ENCODE data around the gene PRPF8. TPM values are rescaled to one million over a fixed set of nuclear protein-coding genes. Genes with fewer than 3 reads are reported as not detected.

PRPF8 gene
- total and polyA plus RNA-seq, 4 donors = 50.2 to 110 (median 82.3) TPM

- Histone ChIP-seq H3K36me3 (ENCODE audit: control insufficient read depth in 4 of 4, insufficient read depth in 3 of 4, low read depth in 1 of 4, low read length in 3 of 4) (peaks cover 12 to 24% (median 15%) of the 10 kb centered on the region in 4 donors), H3K9ac (ENCODE audit: low read depth in 1 of 2, low read length in 2 of 2) (no peak overlapping the region), H3K27me3 (ENCODE audit: control insufficient read depth in 4 of 4, insufficient read depth in 4 of 4, low read length in 3 of 4) (no peaks in the 10 kb centered on the region), H3K9me3 (ENCODE audit: control insufficient read depth in 4 of 4, low read length in 3 of 4) (no peaks in the 10 kb centered on the region), H3K27ac (ENCODE audit: low read depth in 1 of 2, low read length in 2 of 2) (no peak overlapping the region), H3K4me1 (ENCODE audit: control insufficient read depth in 4 of 4, insufficient read depth in 4 of 4, low read length in 3 of 4) (peaks cover 6 to 47% (median 18%) of the 10 kb centered on the region in 4 donors), H3K4me3 (ENCODE audit: low read depth in 1 of 3, low read length in 3 of 3) (no peak overlapping the region)
- WGBS = 83% methylated on average over 4 of the region's 4 CpGs
- DNase-seq (ENCODE audit: low spot score) = no peak
- TF ChIP-seq GABPA (IDR thresholded peaks at IDR 0.05 in 1 of 2, conservative IDR thresholded peaks at IDR 0.05 in 1 of 2) (no peak), JUND (IDR thresholded peaks at IDR 0.05) (no peak), RXRA (IDR thresholded peaks at IDR 0.05) (no peak), ATF3 (IDR thresholded peaks at IDR 0.05) (no peak)
These were observed 27.1 kb upstream of the PRPF8 start for GRCh38 chr17:1711804-1712203.

DNA sequence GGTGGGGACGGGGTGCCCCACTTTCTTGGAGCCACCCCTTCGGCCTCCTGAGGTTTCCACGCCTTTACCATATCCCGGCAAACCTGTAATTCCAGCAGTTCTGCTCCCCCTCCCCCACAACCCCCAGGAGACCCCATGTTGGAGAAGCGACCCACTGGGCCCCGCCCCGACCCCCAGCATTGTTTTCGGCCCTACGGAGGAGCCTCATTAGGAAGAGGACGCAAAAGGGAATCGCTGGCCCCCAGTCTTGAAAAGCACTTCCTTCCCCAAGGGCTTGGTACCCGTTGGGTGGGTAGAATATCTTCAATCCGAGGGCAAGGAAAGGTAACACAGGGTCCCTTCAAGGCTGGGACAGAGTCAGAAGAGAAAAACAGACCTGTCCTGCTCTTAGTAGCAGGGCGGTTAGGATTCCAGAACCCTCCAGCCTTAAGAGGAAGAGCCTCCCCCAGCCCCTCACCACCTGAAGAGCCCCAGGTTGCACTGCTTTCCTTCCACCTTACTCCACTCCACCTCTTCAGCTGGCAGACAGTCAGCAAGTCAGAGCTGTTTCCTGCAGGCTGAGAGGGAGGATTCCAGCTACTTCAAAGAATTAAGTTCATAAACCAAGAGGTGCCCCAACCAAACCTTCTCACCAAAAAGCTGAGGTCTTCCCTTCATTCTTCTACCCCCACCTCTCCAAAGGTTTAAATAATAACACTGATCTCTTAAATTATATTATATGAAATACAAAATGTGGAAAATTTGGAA, 26.3 kb upstream of the PRPF8 start:
- 46% methylated on average over 14 of the region's 14 CpGs for WGBS
- DNase-seq (ENCODE audit: low spot score) = no peak
- Histone ChIP-seq H3K9me3 (ENCODE audit: control insufficient read depth in 4 of 4, low read length in 3 of 4) (no peaks in the 10 kb centered on the region), H3K27ac (ENCODE audit: low read depth in 1 of 2, low read length in 2 of 2) (peak overlapping the region; percentile 55 to 63), H3K4me1 (ENCODE audit: control insufficient read depth in 4 of 4, insufficient read depth in 4 of 4, low read length in 3 of 4) (peaks cover 6 to 47% (median 18%) of the 10 kb centered on the region in 4 donors), H3K4me3 (ENCODE audit: low read depth in 1 of 3, low read length in 3 of 3) (peak overlapping the region in 1 of 3 donors; percentile 81), H3K27me3 (ENCODE audit: control insufficient read depth in 4 of 4, insufficient read depth in 4 of 4, low read length in 3 of 4) (no peaks in the 10 kb centered on the region), H3K36me3 (ENCODE audit: control insufficient read depth in 4 of 4, insufficient read depth in 3 of 4, low read depth in 1 of 4, low read length in 3 of 4) (peaks cover 13 to 24% (median 16%) of the 10 kb centered on the region in 4 donors), H3K9ac (ENCODE audit: low read depth in 1 of 2, low read length in 2 of 2) (no peak overlapping the region)
- TF ChIP-seq TAF1 (conservative IDR thresholded peaks at IDR 0.05) = no peak
- no peak for TF ChIP-seq NR2F2 (IDR thresholded peaks at IDR 0.05)
- no peak for TF ChIP-seq RXRA (IDR thresholded peaks at IDR 0.05)

- peak within 1 kb of the TSS; percentile 55 to 63 for H3K27ac ChIP-seq (ENCODE audit: low read depth in 1 of 2, low read length in 2 of 2)
- H3K4me3 ChIP-seq (ENCODE audit: low read depth in 1 of 3, low read length in 3 of 3) = peak within 1 kb of the TSS; percentile 38 to 81 (median 65)
- peaks cover 6 to 47% (median 18%) of the 10 kb centered on the region in 4 donors for H3K4me1 ChIP-seq (ENCODE audit: control insufficient read depth in 4 of 4, insufficient read depth in 4 of 4, low read length in 3 of 4)
- H3K9me3 ChIP-seq (ENCODE audit: control insufficient read depth in 4 of 4, low read length in 3 of 4) = no peaks in the 10 kb centered on the region
- peaks cover 13 to 24% (median 16%) of the 10 kb centered on the region in 4 donors for H3K36me3 ChIP-seq (ENCODE audit: control insufficient read depth in 4 of 4, insufficient read depth in 3 of 4, low read depth in 1 of 4, low read length in 3 of 4)
- 3% methylated on average over 83 of the region's 83 CpGs for WGBS
- H3K9ac ChIP-seq (ENCODE audit: low read depth in 1 of 2, low read length in 2 of 2) = no peak within 1 kb of the TSS
- no peak for DNase-seq (ENCODE audit: low spot score)
- H3K27me3 ChIP-seq (ENCODE audit: control insufficient read depth in 4 of 4, insufficient read depth in 4 of 4, low read length in 3 of 4) = no peaks in the 10 kb centered on the region
- TF ChIP-seq GABPA (IDR thresholded peaks at IDR 0.05 in 1 of 2, conservative IDR thresholded peaks at IDR 0.05 in 1 of 2) = no peak
- TF ChIP-seq TAF1 (conservative IDR thresholded peaks at IDR 0.05) = no peak
- peak; percentile 41 for TF ChIP-seq SP1 (IDR thresholded peaks at IDR 0.05)
- TF ChIP-seq RAD21 (IDR thresholded peaks at IDR 0.05) = peak in 1 of 2 donors; percentile 18
- TF ChIP-seq FOXA1 (IDR thresholded peaks at IDR 0.05) = no peak
- TF ChIP-seq RXRA (IDR thresholded peaks at IDR 0.05) = peak; percentile 76 to 78
- TF ChIP-seq YY1 (IDR thresholded peaks at IDR 0.05) = no peak
- TF ChIP-seq FOXA2 (IDR thresholded peaks at IDR 0.05) = no peak
- TF ChIP-seq JUND (IDR thresholded peaks at IDR 0.05) = no peak
- no peak for TF ChIP-seq REST (IDR thresholded peaks at IDR 0.05)
- TF ChIP-seq HNF4A (conservative IDR thresholded peaks at IDR 0.05) = peak; percentile 42 to 53
- TF ChIP-seq, protein P1, sequence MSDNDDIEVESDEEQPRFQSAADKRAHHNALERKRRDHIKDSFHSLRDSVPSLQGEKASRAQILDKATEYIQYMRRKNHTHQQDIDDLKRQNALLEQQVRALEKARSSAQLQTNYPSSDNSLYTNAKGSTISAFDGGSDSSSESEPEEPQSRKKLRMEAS (IDR thresholded peaks at IDR 0.05) = no peak
- no peak for TF ChIP-seq HNF4G (IDR thresholded peaks at IDR 0.05)
- TF ChIP-seq NR2F2 (IDR thresholded peaks at IDR 0.05) = peak; percentile 34
- TF ChIP-seq EGR1 (IDR thresholded peaks at IDR 0.05; ENCODE audit: low read depth in 2 of 2) = peak; percentile 17 to 76
- TF ChIP-seq, protein P2, sequence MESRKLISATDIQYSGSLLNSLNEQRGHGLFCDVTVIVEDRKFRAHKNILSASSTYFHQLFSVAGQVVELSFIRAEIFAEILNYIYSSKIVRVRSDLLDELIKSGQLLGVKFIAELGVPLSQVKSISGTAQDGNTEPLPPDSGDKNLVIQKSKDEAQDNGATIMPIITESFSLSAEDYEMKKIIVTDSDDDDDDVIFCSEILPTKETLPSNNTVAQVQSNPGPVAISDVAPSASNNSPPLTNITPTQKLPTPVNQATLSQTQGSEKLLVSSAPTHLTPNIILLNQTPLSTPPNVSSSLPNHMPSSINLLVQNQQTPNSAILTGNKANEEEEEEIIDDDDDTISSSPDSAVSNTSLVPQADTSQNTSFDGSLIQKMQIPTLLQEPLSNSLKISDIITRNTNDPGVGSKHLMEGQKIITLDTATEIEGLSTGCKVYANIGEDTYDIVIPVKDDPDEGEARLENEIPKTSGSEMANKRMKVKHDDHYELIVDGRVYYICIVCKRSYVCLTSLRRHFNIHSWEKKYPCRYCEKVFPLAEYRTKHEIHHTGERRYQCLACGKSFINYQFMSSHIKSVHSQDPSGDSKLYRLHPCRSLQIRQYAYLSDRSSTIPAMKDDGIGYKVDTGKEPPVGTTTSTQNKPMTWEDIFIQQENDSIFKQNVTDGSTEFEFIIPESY (IDR thresholded peaks at IDR 0.05) = no peak
- TF ChIP-seq, protein P3, sequence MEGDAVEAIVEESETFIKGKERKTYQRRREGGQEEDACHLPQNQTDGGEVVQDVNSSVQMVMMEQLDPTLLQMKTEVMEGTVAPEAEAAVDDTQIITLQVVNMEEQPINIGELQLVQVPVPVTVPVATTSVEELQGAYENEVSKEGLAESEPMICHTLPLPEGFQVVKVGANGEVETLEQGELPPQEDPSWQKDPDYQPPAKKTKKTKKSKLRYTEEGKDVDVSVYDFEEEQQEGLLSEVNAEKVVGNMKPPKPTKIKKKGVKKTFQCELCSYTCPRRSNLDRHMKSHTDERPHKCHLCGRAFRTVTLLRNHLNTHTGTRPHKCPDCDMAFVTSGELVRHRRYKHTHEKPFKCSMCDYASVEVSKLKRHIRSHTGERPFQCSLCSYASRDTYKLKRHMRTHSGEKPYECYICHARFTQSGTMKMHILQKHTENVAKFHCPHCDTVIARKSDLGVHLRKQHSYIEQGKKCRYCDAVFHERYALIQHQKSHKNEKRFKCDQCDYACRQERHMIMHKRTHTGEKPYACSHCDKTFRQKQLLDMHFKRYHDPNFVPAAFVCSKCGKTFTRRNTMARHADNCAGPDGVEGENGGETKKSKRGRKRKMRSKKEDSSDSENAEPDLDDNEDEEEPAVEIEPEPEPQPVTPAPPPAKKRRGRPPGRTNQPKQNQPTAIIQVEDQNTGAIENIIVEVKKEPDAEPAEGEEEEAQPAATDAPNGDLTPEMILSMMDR (IDR thresholded peaks at IDR 0.05; ENCODE audit: low read depth, low read length, missing input control) = no peak
These were observed 25.5 kb upstream of the PRPF8 start, which contains the start of gene TLCD2 for GRCh38 chr17:1709971-1710806. TSS of gene TLCD2 (minus strand) at chr17:1710377. CDS start at chr17:1710242, 135 bp downstream.

Data from liver (tissue), 9 donors.